ENCODE measurements around the gene ERF.

DNA sequence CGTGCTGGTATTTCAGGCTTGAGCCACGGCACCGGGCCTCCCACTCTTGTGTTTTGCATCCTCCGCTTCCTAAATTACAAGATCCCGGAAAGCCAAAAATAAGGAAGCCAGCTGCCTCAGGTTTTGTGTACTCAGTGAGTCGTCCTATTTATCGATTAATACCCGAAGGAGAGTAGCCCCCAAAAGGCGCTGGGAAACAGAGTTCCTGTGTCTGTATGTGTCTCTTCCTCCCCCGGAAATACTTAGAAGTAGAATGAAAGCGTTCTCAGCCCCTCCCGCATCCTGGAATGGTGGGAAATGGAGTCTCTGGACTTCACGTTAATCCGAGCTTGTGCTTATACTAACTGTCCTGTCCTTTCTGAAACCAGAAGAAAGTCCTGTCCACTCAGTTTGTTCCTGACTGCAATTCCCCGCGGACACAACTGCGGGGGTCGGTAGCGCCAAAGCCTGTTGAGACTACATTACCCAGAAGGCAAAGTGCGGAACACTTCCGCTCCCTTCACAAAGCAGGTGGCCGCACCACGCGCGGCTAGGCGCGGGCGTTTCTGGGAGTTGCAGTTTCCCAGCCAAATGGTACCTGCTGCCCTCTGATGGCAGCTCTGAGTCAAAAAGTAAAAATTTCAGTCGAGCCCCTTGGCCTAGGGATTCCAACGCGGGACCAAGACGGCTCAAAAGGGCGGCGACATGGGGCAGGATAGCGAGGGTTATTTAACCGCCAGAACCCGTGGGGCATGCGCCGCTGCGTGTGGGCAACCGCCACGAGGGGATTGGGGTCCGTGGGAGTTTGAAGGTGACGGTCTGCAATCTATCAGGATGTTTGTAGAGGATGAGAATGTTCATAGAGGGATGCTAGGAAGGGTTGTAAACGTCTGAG is 10.3 kb downstream of the ERF start:
- TF ChIP-seq, protein P1, sequence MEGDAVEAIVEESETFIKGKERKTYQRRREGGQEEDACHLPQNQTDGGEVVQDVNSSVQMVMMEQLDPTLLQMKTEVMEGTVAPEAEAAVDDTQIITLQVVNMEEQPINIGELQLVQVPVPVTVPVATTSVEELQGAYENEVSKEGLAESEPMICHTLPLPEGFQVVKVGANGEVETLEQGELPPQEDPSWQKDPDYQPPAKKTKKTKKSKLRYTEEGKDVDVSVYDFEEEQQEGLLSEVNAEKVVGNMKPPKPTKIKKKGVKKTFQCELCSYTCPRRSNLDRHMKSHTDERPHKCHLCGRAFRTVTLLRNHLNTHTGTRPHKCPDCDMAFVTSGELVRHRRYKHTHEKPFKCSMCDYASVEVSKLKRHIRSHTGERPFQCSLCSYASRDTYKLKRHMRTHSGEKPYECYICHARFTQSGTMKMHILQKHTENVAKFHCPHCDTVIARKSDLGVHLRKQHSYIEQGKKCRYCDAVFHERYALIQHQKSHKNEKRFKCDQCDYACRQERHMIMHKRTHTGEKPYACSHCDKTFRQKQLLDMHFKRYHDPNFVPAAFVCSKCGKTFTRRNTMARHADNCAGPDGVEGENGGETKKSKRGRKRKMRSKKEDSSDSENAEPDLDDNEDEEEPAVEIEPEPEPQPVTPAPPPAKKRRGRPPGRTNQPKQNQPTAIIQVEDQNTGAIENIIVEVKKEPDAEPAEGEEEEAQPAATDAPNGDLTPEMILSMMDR (conservative IDR thresholded peaks at IDR 0.05) = peak; percentile 73
- TF ChIP-seq ZFX (IDR thresholded peaks at IDR 0.05) = no peak
